Prostate gland (tissue), 2 donors: ENCODE results near the gene SMYD3.

ENCODE experiments used
- CTCF ChIP-seq, 4 experiments: fragments of 200-600 bp in 2 of 4; fragments of 450-650 bp in 2 of 4; sonication (generic) in 2 of 4; IDR thresholded peaks; 1 replicate in 3 of 4; 2 replicates in 1 of 4; pipeline ENCODE4 v1.5.1; 2016 to 2019; ENCODE audit warnings: antibody characterized with exemption in 4 of 4, mild to moderate bottlenecking in 2 of 4, moderate library complexity in 2 of 4
- POLR2AphosphoS5 ChIP-seq: sonication (generic); formaldehyde crosslinking; IDR thresholded peaks from one replicate; pipeline ENCODE4 v1.6.1; 2017; ENCODE audit warnings: antibody characterized with exemption

GRCh38 chr1:245995474-245995873 lies 511.6 kb downstream of the SMYD3 start:
- no peak for TF ChIP-seq CTCF (IDR thresholded peaks at IDR 0.05)
- TF ChIP-seq POLR2AphosphoS5, result no peak
